Astrocyte of the spinal cord (primary cell): ENCODE measurements around the gene TAPBPL.

Experiments
- DNase-seq: peaks from one replicate; pipeline ENCODE4 v3.0.0; 2011; ENCODE audit warnings: low read depth, low spot score
- H3K4me3 ChIP-seq: 2 replicates; pipeline ENCODE4 v1.5.1; 2011; ENCODE audit warnings: low read depth, mild to moderate bottlenecking, low read length, moderate library complexity
- CTCF ChIP-seq: IDR thresholded peaks from 2 replicates; pipeline ENCODE4 v1.5.1; 2012; ENCODE audit warnings: low read depth, mild to moderate bottlenecking, low read length, inconsistent platforms
- in situ Hi-C: cut with HindIII; loops from 2 replicates; pipeline ENCODE4 v1.10.0; 2017; ENCODE audit warnings: low sequenced_read_pairs

Gene TAPBPL

GRCh38 chr12:6438345-6438744, 13.5 kb upstream of the TAPBPL start:
- TF ChIP-seq CTCF, result no peak
- DNase-seq, result no peak
- in situ Hi-C loops, result no loop called here
- H3K4me3 ChIP-seq, result no peak overlapping the region

GRCh38 chr12:6440391-6440790, 11.5 kb upstream of the TAPBPL start:
- no peak for TF ChIP-seq CTCF
- in situ Hi-C loops, result no loop called here

GRCh38 chr12:6442836-6443235, 9.0 kb upstream of the TAPBPL start:
- H3K4me3 ChIP-seq, result no peak overlapping the region
- no peak for TF ChIP-seq CTCF
- DNase-seq, result no peak
- in situ Hi-C loops, result no loop called here

More at GRCh38 chr12:6440391-6440790, 11.5 kb upstream of the TAPBPL start:
- no peak overlapping the region for H3K4me3 ChIP-seq
- no peak for DNase-seq

- in situ Hi-C loops, result no loop called here
- no peak for DNase-seq
- H3K4me3 ChIP-seq, result no peak overlapping the region
- no peak for TF ChIP-seq CTCF
Measured at GRCh38 chr12:6443361-6443983, 8.4 kb upstream of the TAPBPL start.

- TF ChIP-seq CTCF, result no peak
- no peak overlapping the region for H3K4me3 ChIP-seq
- no peak for DNase-seq
- in situ Hi-C loops, result no loop called here
Measured at GRCh38 chr12:6444031-6444430, 7.8 kb upstream of the TAPBPL start.

- no peak for DNase-seq
- in situ Hi-C loops, result no loop called here
- no peak for TF ChIP-seq CTCF
- H3K4me3 ChIP-seq, result no peak within 1 kb of the TSS
Measured at GRCh38 chr12:6444704-6445688, 6.8 kb upstream of the TAPBPL start, which contains the start of gene CD27. TSS of gene CD27 (plus strand) at chr12:6444955. CDS start at chr12:6445096, 141 bp downstream.
